Natural killer cell (primary cell): ENCODE data around the gene WDR87. TPM values are rescaled to one million over a fixed set of nuclear protein-coding genes. Genes with fewer than 3 reads are reported as not detected.

Source experiments
- ATAC-seq, 3 donors: fragments of 150-1000 bp in 2 of 3; fragments of 200-7000 bp in 1 of 3; cut with Tn5 transposase; 1 replicate in 1 of 3; 2 replicates in 2 of 3; pipeline ENCODE4 v1.10.0; 2021; ENCODE audit warnings: mild to moderate bottlenecking in 2 of 3, moderate library complexity in 2 of 3
- DNase-seq, 2 donors: peaks; one replicate each; pipeline versions ENCODE4 v3.0.0 to v3.0.0-alpha.2; 2013 to 2021; ENCODE audit warnings: mixed read lengths in 1 of 2
- H3K27ac ChIP-seq: one replicate; pipeline ENCODE4 v1.5.1; 2013; ENCODE audit warnings: mild to moderate bottlenecking, low read length
- H3K27me3 ChIP-seq: one replicate; pipeline ENCODE4 v1.6.1; 2013; ENCODE audit warnings: low read length; ENCODE audit not compliant: control insufficient read depth, insufficient read depth
- H3K36me3 ChIP-seq: one replicate; pipeline ENCODE4 v1.6.1; 2013; ENCODE audit warnings: low read length; ENCODE audit not compliant: control insufficient read depth, insufficient read depth
- H3K4me1 ChIP-seq: one replicate; pipeline ENCODE4 v1.6.1; 2013; ENCODE audit warnings: low read length; ENCODE audit not compliant: control insufficient read depth, insufficient read depth
- H3K4me3 ChIP-seq: one replicate; pipeline ENCODE4 v1.5.1; 2013; ENCODE audit warnings: low read length
- H3K9me3 ChIP-seq: one replicate; pipeline ENCODE4 v1.6.1; 2013; ENCODE audit warnings: low read length; ENCODE audit not compliant: control insufficient read depth, insufficient read depth
- H3K27ac Mint-ChIP-seq, 2 donors: one replicate each; pipeline ENCODE4 v1.8.0; 2022; ENCODE audit warnings: mild to moderate bottlenecking in 2 of 2, mixed read lengths in 2 of 2, moderate library complexity in 1 of 2
- H3K27me3 Mint-ChIP-seq, 2 donors: one replicate each; pipeline ENCODE4 v1.8.0; 2022; ENCODE audit warnings: low read depth in 2 of 2, mixed read lengths in 2 of 2
- H3K36me3 Mint-ChIP-seq: one replicate; pipeline ENCODE4 v1.8.0; 2022; ENCODE audit warnings: mixed read lengths
- H3K4me1 Mint-ChIP-seq, 2 donors: one replicate each; pipeline ENCODE4 v1.8.0; 2022; ENCODE audit warnings: mixed read lengths in 2 of 2
- H3K4me3 Mint-ChIP-seq: one replicate; pipeline ENCODE4 v1.8.0; 2022; ENCODE audit warnings: mild to moderate bottlenecking, moderate library complexity, mixed read lengths
- H3K9me3 Mint-ChIP-seq, 2 donors: one replicate each; pipeline ENCODE4 v1.8.0; 2022; ENCODE audit warnings: mixed read lengths in 2 of 2
- CTCF ChIP-seq: fragments of 200-600 bp; IDR thresholded peaks from one replicate; pipeline ENCODE4 v1.8.0; 2022; ENCODE audit warnings: antibody characterized with exemption
- WGBS: methylation state at CpG from one replicate; pipeline ENCODE4 v1.1.7; 2013; ENCODE audit warnings: missing lambda C conversion rate; ENCODE audit not compliant: insufficient coverage; 5-methylcytosine and 5-hydroxymethylcytosine counted together
- intact Hi-C: fragments of 100-400 bp; cut with micrococcal nuclease; formaldehyde crosslinking; loops from one replicate; pipeline ENCODE4 v1.14.2; 2022
- total RNA-seq, 4 donors: library from RNA; stranded (reverse); fragments of 120-200 nt in 1 of 4; gene quantifications; one replicate each; pipeline versions ENCODE4 v1.2.3 to v1.2.4, GENCODE V29; 2013 to 2022

Gene WDR87
- total RNA-seq, 3 donors from 2014 or later (not counting 1 experiment from before 2014, with no cell fraction given), result not detected

- Mint-ChIP-seq H3K36me3 (no peaks in the 10 kb centered on the region), H3K4me3 (no peak overlapping the region), H3K27me3 (no peaks in the 10 kb centered on the region), H3K9me3 (no peaks in the 10 kb centered on the region), H3K27ac (no peak overlapping the region), H3K4me1 (peaks cover 36 to 49% of the 10 kb centered on the region in 2 donors)
- H3K4me3 ChIP-seq, result no peak overlapping the region
- no peak overlapping the region for H3K27ac ChIP-seq
- ATAC-seq, result no peak
- peaks cover 2% of the 10 kb centered on the region for H3K9me3 ChIP-seq
- H3K36me3 ChIP-seq, result no peaks in the 10 kb centered on the region
- TF ChIP-seq CTCF, result no peak
- DNase-seq, result no peak
- 84% methylated on average over 3 of the region's 5 CpGs for WGBS
- peaks cover 31% of the 10 kb centered on the region for H3K4me1 ChIP-seq
- intact Hi-C loops, result no loop called here
- no peaks in the 10 kb centered on the region for H3K27me3 ChIP-seq
Observed at GRCh38 chr19:37930416-37930815, 24.0 kb upstream of the WDR87 start.

GRCh38 chr19:37929355-37929923 lies 23.0 kb upstream of the WDR87 start:
- TF ChIP-seq CTCF, result no peak
- intact Hi-C loops, result no loop called here
- Mint-ChIP-seq H3K36me3 (no peaks in the 10 kb centered on the region), H3K4me3 (no peak overlapping the region), H3K27ac (no peak overlapping the region), H3K4me1 (peaks cover 41 to 54% of the 10 kb centered on the region in 2 donors), H3K9me3 (no peaks in the 10 kb centered on the region), H3K27me3 (no peaks in the 10 kb centered on the region)
- DNase-seq (no peak), ATAC-seq (no peak)
- Histone ChIP-seq H3K27ac (peak overlapping the region; percentile 26), H3K4me3 (no peak overlapping the region), H3K36me3 (no peaks in the 10 kb centered on the region), H3K9me3 (no peaks in the 10 kb centered on the region), H3K4me1 (peaks cover 31% of the 10 kb centered on the region), H3K27me3 (no peaks in the 10 kb centered on the region)
- WGBS, result 92% methylated on average over 3 of the region's 4 CpGs

GRCh38 chr19:37928527-37929286 lies 22.3 kb upstream of the WDR87 start:
- Mint-ChIP-seq H3K4me1 (peaks cover 41 to 52% of the 10 kb centered on the region in 2 donors), H3K27me3 (no peaks in the 10 kb centered on the region), H3K9me3 (no peaks in the 10 kb centered on the region), H3K36me3 (no peaks in the 10 kb centered on the region), H3K4me3 (no peak overlapping the region), H3K27ac (no peak overlapping the region)
- intact Hi-C loops, result no loop called here
- 52% methylated on average over 5 of the region's 5 CpGs for WGBS
- ATAC-seq, result no peak
- Histone ChIP-seq H3K9me3 (no peaks in the 10 kb centered on the region), H3K4me3 (no peak overlapping the region), H3K4me1 (peaks cover 31% of the 10 kb centered on the region), H3K27me3 (no peaks in the 10 kb centered on the region), H3K27ac (peak overlapping the region; percentile 26), H3K36me3 (no peaks in the 10 kb centered on the region)
- no peak for TF ChIP-seq CTCF
- no peak for DNase-seq
